Hypothalamus (tissue), 51 donors: ENCODE data around the gene COL12A1.
A peak's percentile ranks its signal among the peaks of the same experiment; 100 is the strongest.

Experiments used
- DNase-seq, 51 donors: peaks; one replicate each; lab custom pipeline; 2025; lab: John Stamatoyannopoulos, UW

The COL12A1 gene

GRCh38 chr6:75205776-75206575, at the start of gene COL12A1:
TSS of gene COL12A1 (minus strand) at chr6:75206053. CDS start at chr6:75202792, 3,261 bp downstream.
- DNase-seq: peak in 7 of 51 donors; percentile 11 to 44 (median 22)

DNA sequence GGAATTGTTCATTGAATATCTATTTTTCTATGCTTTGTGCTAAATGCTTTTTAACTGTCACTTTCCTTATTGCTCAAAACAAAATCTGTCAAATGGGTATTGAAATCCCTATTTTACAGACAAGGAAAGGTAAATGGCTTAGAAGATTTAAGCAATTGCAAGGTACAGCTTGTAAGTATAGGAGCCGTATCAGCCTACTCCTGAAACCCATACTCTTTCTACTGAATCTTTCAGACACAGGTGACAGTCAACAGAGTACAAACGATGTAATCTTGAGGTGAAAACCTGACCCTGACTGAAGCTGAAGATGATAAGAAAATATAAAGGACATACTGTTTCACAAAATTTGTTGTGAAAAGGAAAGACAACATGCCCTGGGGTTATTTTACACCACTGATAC, 44.7 kb upstream of the COL12A1 start:
- no peak for DNase-seq

GRCh38 chr6:75249837-75250236, 44.0 kb upstream of the COL12A1 start:
- no peak for DNase-seq

DNA sequence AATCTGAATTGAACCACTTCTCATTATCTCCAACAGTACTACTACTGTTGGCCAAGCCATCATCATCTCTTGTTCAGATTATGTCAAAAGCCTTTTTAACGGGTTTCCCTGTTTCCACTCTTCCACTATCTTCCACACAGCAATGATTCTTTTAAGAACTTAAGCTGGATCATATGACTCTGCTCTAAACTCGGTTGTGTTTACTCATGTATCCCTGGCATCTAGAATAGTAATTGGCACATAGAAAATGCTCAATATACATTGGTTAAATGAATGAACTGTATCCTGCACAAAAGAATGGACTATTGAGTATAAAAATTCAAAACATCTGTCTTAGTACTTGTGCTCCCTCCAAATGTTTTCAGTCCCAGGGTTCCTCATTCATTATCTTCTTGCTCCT, 40.5 kb upstream of the COL12A1 start:
- DNase-seq: no peak

DNA sequence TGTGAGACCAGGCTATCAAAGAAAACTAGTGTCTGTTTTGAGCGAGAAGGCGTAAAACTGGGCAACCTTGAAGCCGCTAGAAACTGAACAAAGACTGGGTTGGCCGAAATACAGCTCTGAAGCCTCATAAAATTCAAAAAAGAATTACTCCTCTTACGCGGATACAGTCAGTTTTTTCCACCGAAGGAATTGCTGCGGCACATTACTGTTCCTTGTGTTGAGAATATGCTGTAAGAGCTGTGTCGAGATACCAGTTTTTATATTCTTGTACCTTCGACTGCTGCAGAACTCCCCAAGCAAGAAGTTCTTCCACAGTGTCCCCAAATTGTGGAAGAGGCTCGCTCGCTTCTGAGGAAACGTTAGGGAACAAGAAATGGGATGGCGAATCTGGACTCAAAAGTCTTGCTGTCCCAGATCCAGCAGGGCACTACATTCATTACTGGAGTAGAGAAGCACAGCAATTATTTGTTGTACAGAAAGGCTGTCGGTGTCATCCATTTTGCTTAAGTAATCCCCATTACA, 38.3 kb upstream of the COL12A1 start:
- peak in 10 of 51 donors; percentile 3 to 43 (median 34) for DNase-seq

GRCh38 chr6:75243333-75244062, 37.6 kb upstream of the COL12A1 start, which contains the start of gene COX7A2:
TSS of gene COX7A2 (minus strand) at chr6:75243801. CDS start at chr6:75243734, 67 bp downstream.
- DNase-seq: peak; percentile 41 to 96 (median 87)

GRCh38 chr6:75236630-75237029, 30.8 kb upstream of the COL12A1 start:
- no peak for DNase-seq

DNA sequence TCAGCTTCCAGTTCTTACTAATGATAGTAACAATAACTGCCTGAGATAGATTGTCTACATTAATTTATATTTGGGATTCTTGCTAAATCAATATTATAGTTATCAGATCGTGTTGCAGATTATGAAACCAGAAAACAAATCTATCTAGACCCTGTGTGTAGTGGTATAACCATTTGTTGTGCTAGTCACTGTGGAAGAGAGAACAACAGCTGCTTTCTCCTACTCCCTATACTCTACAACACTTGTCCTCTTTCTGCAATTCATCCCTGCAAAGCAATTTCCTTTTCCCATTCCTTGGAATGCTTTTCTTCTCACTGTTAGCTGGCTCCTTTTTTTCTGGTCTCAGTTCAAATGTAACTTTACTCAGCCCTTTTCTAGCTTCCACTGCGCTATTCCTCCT, 29.4 kb upstream of the COL12A1 start:
- no peak for DNase-seq

GRCh38 chr6:75234126-75234865, 28.4 kb upstream of the COL12A1 start:
- peak in 20 of 51 donors; percentile 1 to 39 (median 18) for DNase-seq

GRCh38 chr6:75233092-75233615, 27.3 kb upstream of the COL12A1 start:
- DNase-seq: no peak

DNA sequence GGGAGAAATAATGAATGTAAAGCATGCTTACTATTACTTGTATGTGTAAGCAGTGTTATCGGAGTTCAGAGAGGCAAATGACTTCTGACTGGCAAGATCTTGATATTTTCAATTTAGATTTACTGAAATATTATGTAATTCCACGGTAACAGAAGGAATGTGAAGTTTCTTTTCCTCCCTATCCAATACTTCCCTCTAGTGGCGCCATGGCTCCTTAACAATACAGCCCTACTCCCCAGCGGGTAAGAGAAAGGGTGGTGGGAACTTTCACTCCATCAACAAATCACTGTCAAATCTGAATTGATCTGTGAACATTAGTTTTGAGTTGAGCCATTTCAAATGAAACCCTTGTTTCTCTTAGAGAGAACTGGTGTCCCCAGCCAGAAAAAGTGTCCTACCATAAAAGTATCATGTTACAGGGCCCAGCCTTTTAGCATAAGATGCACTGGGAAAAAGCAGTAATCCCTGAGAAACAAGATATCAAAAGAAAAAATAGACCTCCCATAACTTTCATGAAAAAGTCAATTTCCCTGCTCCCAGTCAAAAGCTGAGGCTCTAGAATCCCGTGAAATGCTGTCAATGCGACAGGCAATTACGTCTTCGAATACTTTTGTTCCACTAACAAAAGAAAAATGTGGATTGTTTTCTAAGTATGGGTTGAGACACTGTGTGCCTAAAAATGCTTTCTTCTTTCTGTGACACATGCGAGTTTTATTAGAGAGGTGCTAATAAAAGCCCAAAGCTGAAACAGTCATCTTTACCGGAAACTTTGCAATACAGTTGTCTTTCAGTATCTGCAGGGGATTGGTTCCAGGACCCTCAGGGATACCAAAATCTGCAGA, 24.9 kb upstream of the COL12A1 start:
- peak in 5 of 51 donors; percentile 7 to 64 (median 15) for DNase-seq

DNA sequence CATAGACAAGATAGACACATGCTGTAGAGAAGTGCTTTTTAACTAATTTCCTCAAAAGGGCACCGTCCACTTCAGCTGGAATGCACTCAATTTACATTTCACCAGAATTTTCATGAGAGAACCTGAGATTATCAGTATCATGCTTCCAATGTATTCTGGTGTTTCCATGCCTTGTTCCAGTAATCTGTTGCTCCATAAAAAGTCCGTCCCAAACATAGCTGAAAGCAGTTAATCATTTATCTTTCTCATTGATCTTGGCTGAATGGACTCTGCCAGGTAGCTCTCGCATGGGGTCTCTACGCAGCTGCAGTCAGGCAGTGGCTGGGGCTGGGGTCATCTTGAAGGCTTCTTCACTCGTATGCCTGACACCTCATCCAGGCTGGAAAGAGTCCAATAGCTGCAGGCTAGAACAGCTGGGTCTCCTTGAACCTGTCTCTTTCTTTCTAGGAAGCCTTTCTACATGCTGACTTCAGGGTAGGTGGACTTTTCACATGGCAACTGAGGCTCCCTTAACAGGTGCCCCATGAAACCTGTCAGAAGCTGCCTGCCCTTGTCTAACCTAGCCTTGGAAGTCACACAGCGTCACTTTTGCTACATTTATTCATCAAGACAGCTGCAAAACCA, 18.6 kb upstream of the COL12A1 start:
- no peak for DNase-seq

DNA sequence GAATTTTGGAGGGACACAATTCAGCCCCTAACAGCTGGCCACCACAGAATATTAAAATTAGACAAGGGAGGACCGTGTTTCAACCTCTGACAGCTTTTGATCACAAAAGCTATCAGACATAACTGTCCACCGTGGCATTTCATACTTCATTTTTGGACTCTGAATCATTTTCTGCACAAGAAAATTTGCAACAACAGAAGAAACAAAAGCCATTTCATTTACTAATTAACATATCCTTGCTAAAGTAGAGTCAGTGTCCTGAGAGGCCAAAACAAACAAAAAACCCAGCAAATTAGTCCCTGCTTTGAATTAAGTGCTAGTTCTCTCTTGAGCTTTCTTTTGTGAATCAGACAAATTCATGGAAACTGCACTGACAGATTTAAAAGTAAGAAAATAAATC, 17.6 kb upstream of the COL12A1 start:
- no peak for DNase-seq

GRCh38 chr6:75222261-75222660, 16.4 kb upstream of the COL12A1 start:
- DNase-seq: no peak

DNA sequence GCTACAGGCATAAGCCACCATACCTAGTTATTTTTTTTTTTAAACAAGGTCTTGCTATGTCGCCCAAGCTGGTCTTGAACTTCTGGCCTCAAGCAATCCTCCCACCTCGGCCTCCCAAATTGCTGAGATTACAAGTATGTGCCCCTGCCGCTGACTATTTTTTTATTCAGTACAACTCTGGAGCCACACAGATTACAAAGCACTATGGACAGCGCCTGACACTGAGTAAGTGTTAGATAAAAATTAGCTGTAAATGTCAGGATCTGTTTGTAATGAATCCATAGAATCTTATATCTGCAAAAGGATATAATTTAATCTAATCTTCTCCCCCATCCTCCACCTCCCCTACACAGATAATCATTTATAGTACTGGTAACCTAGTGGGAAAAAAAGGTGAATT, 15.3 kb upstream of the COL12A1 start:
- no peak for DNase-seq

DNA sequence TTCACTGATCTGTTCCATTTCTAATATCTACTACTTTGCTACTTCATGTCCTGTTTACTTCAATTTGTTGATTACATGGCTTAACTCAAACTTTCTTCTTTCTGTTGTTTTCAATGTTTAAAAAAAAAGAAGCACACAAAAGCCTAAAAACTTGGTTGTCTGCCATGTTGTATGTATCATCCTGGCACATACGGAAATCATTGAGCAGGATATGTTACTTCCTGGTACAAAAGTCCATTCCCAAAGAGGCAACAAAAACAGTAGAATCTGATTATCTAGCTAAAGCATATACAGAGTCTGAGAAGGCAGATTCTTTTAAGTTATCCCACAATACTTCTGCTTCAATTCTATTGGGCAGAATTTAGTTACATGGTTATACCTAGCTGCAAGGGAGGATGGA, 14.5 kb upstream of the COL12A1 start:
- no peak for DNase-seq

GRCh38 chr6:75219263-75219662, 13.4 kb upstream of the COL12A1 start:
- no peak for DNase-seq

- DNase-seq: no peak
Measured at GRCh38 chr6:75217193-75217592, 11.3 kb upstream of the COL12A1 start.

GRCh38 chr6:75215291-75215690, 9.4 kb upstream of the COL12A1 start:
- no peak for DNase-seq
